ENCODE results near the gene DOP1B.

Gene DOP1B

GRCh38 chr21:36202726-36203602 is 46.3 kb downstream of the DOP1B start:
- in situ Hi-C loops (cut with MboI; ENCODE audit: low sequenced_read_pairs): no loop called here

GRCh38 chr21:36203603-36203889 is 46.9 kb downstream of the DOP1B start:
- in situ Hi-C loops (cut with MboI; ENCODE audit: low sequenced_read_pairs): no loop called here

GRCh38 chr21:36204980-36205379 is 48.4 kb downstream of the DOP1B start:
- in situ Hi-C loops (cut with MboI; ENCODE audit: low sequenced_read_pairs): no loop called here

- in situ Hi-C loops (cut with MboI; ENCODE audit: low sequenced_read_pairs): no loop called here
Measured at GRCh38 chr21:36205962-36206361, 49.3 kb downstream of the DOP1B start.

Measured in hTERT RPE-1 (cell line).